ENCODE results near the gene KDM8. TPM values are rescaled to one million over a fixed set of nuclear protein-coding genes. Genes with fewer than 3 reads are reported as not detected.

The KDM8 gene
- total and polyA plus RNA-seq, 7 donors: 2.5 to 6.8 (median 5.1) TPM

DNA sequence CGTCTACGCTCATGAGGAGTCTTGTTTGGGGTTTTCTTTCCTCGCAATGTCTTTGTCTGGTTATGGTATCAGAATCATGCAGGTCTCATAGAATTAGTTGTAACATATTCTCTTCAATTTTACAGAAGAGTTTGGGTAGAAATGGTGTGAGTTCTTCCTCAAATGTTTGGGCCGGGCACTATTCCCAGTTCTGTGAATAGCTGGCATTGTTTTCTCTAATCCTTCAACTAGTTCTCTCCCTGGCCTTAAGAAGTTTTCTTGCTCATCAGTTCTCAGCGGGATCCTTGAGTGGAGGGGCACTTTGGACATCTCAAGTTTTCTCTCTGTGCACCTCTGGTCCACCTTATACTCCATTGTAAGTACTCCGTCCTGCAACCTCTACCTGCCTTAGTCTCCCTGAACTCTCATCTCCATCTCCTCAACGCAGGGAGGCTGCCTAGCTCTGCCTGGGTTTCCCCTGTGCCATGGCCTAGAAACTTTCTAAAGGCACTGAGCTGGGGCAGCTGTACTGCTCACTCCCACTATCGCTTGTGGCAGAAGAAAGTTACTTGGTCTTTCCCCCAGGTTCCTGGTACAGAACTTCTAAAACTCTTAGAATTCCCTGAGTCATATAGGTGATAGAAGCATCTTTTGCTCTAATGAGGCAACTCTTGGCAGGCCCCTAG is 48.3 kb downstream of the KDM8 start:
- Histone ChIP-seq H3K4me1 (peaks cover 0 to 38% (median 28%) of the 10 kb centered on the region in 4 donors), H3K4me3 (no peak overlapping the region), H3K27ac (peak overlapping the region in 2 of 4 donors; percentile 16 to 86), H3K36me3 (peaks cover 0 to 12% (median 3%) of the 10 kb centered on the region in 4 donors), H3K27me3 (no peaks in the 10 kb centered on the region), H3K9me3 (no peaks in the 10 kb centered on the region)
- DNase-seq: no peak
- intact Hi-C loops (cut with DNase I): no loop called here
- WGBS, 2 donors: 94% methylated on average over 8 of the region's 8 CpGs
- TF ChIP-seq POLR2AphosphoS5 (IDR thresholded peaks at IDR 0.05) (no peak), EP300 (IDR thresholded peaks at IDR 0.05) (no peak), POLR2A (IDR thresholded peaks at IDR 0.05) (no peak)
- TF ChIP-seq, protein P1, sequence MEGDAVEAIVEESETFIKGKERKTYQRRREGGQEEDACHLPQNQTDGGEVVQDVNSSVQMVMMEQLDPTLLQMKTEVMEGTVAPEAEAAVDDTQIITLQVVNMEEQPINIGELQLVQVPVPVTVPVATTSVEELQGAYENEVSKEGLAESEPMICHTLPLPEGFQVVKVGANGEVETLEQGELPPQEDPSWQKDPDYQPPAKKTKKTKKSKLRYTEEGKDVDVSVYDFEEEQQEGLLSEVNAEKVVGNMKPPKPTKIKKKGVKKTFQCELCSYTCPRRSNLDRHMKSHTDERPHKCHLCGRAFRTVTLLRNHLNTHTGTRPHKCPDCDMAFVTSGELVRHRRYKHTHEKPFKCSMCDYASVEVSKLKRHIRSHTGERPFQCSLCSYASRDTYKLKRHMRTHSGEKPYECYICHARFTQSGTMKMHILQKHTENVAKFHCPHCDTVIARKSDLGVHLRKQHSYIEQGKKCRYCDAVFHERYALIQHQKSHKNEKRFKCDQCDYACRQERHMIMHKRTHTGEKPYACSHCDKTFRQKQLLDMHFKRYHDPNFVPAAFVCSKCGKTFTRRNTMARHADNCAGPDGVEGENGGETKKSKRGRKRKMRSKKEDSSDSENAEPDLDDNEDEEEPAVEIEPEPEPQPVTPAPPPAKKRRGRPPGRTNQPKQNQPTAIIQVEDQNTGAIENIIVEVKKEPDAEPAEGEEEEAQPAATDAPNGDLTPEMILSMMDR (IDR thresholded peaks at IDR 0.05): no peak

DNA sequence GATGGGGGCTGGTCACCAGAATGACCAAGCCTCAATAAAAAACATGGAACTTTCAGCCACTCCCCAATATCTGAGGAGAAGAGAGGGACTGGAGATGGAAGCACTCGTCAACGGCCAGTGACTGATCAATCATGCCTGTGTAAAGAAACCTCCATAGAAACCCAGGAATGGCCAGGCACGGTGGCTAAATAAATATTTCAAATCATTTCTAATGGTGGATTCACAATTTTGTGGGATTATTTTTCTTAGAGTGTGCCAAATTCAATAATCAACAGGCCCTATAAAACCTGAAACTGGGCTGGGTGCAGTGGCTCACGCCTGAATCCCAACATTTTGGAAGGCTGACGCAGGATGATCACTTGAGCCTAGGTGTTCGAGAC is 48.9 kb downstream of the KDM8 start:
- H3K36me3 ChIP-seq: peaks cover 0 to 18% (median 3%) of the 10 kb centered on the region in 4 donors
- no peaks in the 10 kb centered on the region for H3K27me3 ChIP-seq
- no peaks in the 10 kb centered on the region for H3K9me3 ChIP-seq
- peaks cover 0 to 35% (median 28%) of the 10 kb centered on the region in 4 donors for H3K4me1 ChIP-seq
- DNase-seq: no peak
- intact Hi-C loops (cut with DNase I): no loop called here
- peak overlapping the region in 2 of 4 donors; percentile 16 to 86 for H3K27ac ChIP-seq
- H3K4me3 ChIP-seq: no peak overlapping the region
- TF ChIP-seq POLR2AphosphoS5 (IDR thresholded peaks at IDR 0.05) (no peak), POLR2A (IDR thresholded peaks at IDR 0.05) (no peak), EP300 (IDR thresholded peaks at IDR 0.05) (no peak)
- TF ChIP-seq, protein P1 (IDR thresholded peaks at IDR 0.05): no peak
- 94 to 97% methylated on average over 6 of the region's 6 CpGs for WGBS, 2 donors

DNA sequence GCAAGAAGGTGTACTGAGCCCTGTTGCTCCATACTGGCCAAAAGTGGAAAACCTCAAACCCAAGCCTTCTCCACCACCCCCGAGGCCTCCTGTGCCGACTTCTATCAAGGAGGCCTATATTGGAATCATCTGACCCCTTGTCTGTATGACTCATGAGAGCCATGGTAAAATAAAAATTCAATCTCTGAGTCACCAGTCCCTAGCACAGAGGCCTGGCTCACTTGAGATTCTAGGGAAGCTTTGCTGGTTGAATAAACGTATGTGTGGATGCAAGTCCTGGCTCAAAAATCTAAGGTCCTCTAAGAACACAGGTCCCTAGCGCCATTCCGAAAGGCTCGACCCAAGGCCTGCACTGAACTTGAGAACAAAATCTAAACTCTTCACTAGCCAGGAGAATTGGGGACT is 50.2 kb downstream of the KDM8 start:
- TF ChIP-seq, protein P1 (IDR thresholded peaks at IDR 0.05): no peak
- TF ChIP-seq POLR2AphosphoS5 (IDR thresholded peaks at IDR 0.05) (no peak), POLR2A (IDR thresholded peaks at IDR 0.05) (no peak), EP300 (IDR thresholded peaks at IDR 0.05) (no peak)
- H3K9me3 ChIP-seq: no peaks in the 10 kb centered on the region
- DNase-seq: no peak
- 78 to 87% methylated on average over 6 of the region's 6 CpGs for WGBS, 2 donors
- H3K36me3 ChIP-seq: peaks cover 0 to 19% (median 3%) of the 10 kb centered on the region in 4 donors
- H3K27ac ChIP-seq: peak overlapping the region; percentile 59 to 86 (median 81)
- H3K4me1 ChIP-seq: peaks cover 0 to 48% (median 39%) of the 10 kb centered on the region in 4 donors
- no peaks in the 10 kb centered on the region for H3K27me3 ChIP-seq
- intact Hi-C loops (cut with DNase I): no loop called here
- H3K4me3 ChIP-seq: no peak overlapping the region

DNA sequence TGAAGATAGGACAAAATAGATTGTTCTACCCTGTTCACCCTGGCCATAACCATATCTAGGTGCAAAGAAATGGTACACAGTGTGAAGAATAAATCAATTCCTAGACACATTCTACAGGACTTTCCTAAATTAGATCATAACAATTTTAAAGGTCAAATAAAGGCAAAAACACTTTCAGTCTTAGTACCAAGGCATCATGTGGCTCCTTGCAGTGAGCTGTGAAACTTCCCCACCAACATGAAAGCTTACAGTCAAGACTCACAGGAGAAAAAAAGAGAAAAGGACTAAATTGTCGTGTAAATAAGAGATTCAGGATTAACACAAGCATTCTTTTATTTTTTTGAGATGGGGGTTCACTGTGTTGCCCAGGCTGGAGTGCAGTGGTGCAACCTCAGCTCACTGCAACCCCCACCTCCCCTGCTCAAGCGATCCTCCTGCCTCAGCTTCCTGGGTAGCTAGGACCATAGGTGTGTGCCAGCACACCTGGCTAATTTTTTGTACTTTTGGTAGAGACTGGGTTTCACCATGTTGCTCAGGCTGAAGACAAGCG is 51.0 kb downstream of the KDM8 start:
- TF ChIP-seq POLR2A (IDR thresholded peaks at IDR 0.05): no peak
- peak; percentile 25 to 71 (median 28) for TF ChIP-seq POLR2AphosphoS5 (IDR thresholded peaks at IDR 0.05)
- TF ChIP-seq EP300 (IDR thresholded peaks at IDR 0.05): peak in 2 of 4 donors; percentile 52 to 87
- TF ChIP-seq, protein P1 (IDR thresholded peaks at IDR 0.05): no peak
- H3K4me1 ChIP-seq: peaks cover 0 to 56% (median 48%) of the 10 kb centered on the region in 4 donors
- H3K9me3 ChIP-seq: no peaks in the 10 kb centered on the region
- 73 to 82% methylated on average over 3 of the region's 3 CpGs for WGBS, 2 donors
- peak overlapping the region; percentile 59 to 86 (median 81) for H3K27ac ChIP-seq
- DNase-seq: no peak
- no peak overlapping the region for H3K4me3 ChIP-seq
- intact Hi-C loops (cut with DNase I): no loop called here
- H3K27me3 ChIP-seq: no peaks in the 10 kb centered on the region
- peaks cover 0 to 19% (median 3%) of the 10 kb centered on the region in 4 donors for H3K36me3 ChIP-seq

Data from sigmoid colon (tissue), 7 donors.